ENCODE results near the gene PRDM11. TPM values are rescaled to one million over a fixed set of nuclear protein-coding genes. Genes with fewer than 3 reads are reported as not detected.

The PRDM11 gene
- total RNA-seq, 2 donors from 2014 or later, result 10.4 to 15.2 TPM

DNA sequence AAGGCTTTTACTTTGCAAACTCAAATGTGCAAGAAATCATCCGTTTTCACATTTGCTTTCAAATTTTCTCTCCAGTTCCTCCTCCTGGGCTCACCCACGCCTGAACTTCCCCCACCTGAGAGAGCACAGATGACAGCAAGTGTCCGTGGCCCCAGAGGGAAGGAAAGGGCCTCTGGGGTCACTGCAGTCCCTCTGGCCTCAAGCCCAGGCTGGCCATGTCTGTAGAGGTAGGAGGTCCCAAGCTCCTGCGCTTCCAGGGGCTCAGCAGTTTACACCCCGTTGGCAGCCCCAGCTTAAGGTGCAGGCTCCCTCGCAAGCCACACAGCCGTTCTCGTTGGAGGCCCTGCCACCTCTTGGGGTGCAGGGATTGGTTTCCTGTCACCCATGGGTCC, 40.5 kb upstream of the PRDM11 start:
- TF ChIP-seq, protein P1, sequence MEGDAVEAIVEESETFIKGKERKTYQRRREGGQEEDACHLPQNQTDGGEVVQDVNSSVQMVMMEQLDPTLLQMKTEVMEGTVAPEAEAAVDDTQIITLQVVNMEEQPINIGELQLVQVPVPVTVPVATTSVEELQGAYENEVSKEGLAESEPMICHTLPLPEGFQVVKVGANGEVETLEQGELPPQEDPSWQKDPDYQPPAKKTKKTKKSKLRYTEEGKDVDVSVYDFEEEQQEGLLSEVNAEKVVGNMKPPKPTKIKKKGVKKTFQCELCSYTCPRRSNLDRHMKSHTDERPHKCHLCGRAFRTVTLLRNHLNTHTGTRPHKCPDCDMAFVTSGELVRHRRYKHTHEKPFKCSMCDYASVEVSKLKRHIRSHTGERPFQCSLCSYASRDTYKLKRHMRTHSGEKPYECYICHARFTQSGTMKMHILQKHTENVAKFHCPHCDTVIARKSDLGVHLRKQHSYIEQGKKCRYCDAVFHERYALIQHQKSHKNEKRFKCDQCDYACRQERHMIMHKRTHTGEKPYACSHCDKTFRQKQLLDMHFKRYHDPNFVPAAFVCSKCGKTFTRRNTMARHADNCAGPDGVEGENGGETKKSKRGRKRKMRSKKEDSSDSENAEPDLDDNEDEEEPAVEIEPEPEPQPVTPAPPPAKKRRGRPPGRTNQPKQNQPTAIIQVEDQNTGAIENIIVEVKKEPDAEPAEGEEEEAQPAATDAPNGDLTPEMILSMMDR (conservative IDR thresholded peaks at IDR 0.05), result no peak
- H3K27me3 ChIP-seq (ENCODE audit: control insufficient read depth, insufficient read depth, low read length, poor library complexity, severe bottlenecking), result no peaks in the 10 kb centered on the region
- H3K9me3 Mint-ChIP-seq, result no peaks in the 10 kb centered on the region
- H3K9me3 ChIP-seq (ENCODE audit: control insufficient read depth, low read length), result no peaks in the 10 kb centered on the region
- no peak overlapping the region for H3K4me3 Mint-ChIP-seq
- H3K36me3 ChIP-seq (ENCODE audit: control insufficient read depth, insufficient read depth, low read length), result no peaks in the 10 kb centered on the region
- no peaks in the 10 kb centered on the region for H3K36me3 Mint-ChIP-seq (ENCODE audit: low read depth)
- no peak overlapping the region for H3K9ac ChIP-seq (ENCODE audit: extremely low read depth, low read length, poor library complexity, severe bottlenecking)
- no peak for DNase-seq
- H3K27me3 Mint-ChIP-seq (ENCODE audit: insufficient read depth), result peaks cover 12% of the 10 kb centered on the region
- H3K27ac ChIP-seq (ENCODE audit: low read depth, low read length), result no peak overlapping the region
- no peak overlapping the region for H3K4me3 ChIP-seq (ENCODE audit: low read length)
- H3K4me1 Mint-ChIP-seq, result no peaks in the 10 kb centered on the region
- H3K27ac Mint-ChIP-seq, result no peak overlapping the region
- 87 to 100% methylated on average over 1 to 8 of the region's 8 CpGs for WGBS, 2 experiments (ENCODE audit: insufficient coverage in 1 of 2, insufficient read length in 1 of 2)
- H3K4me1 ChIP-seq (ENCODE audit: control insufficient read depth, insufficient read depth, low read length), result no peaks in the 10 kb centered on the region

DNA sequence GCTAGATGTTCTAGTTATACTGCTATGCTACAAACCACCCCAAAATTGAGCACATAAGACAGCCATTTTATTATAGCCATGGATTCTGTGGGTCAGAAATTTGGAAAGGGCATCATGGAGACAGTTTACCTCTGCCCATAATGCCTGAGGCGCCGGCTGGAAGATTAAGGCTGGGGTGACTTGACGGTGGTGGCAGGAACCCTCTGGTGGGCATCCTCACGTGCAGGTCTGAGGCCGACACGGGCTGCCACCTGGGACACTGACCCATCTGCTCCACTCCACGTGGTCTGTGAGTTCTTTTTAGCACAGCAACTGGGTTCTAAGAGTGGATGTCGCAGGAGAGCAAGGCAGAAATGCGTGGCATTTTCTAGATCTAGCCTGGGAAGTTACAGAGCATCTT, 40.0 kb upstream of the PRDM11 start:
- H3K27ac ChIP-seq (ENCODE audit: low read depth, low read length), result no peak overlapping the region
- TF ChIP-seq, protein P1 (conservative IDR thresholded peaks at IDR 0.05), result no peak
- H3K36me3 ChIP-seq (ENCODE audit: control insufficient read depth, insufficient read depth, low read length), result no peaks in the 10 kb centered on the region
- no peaks in the 10 kb centered on the region for H3K27me3 ChIP-seq (ENCODE audit: control insufficient read depth, insufficient read depth, low read length, poor library complexity, severe bottlenecking)
- no peak overlapping the region for H3K9ac ChIP-seq (ENCODE audit: extremely low read depth, low read length, poor library complexity, severe bottlenecking)
- H3K9me3 Mint-ChIP-seq, result no peaks in the 10 kb centered on the region
- H3K4me1 Mint-ChIP-seq, result no peaks in the 10 kb centered on the region
- H3K4me3 ChIP-seq (ENCODE audit: low read length), result no peak overlapping the region
- no peak overlapping the region for H3K4me3 Mint-ChIP-seq
- H3K4me1 ChIP-seq (ENCODE audit: control insufficient read depth, insufficient read depth, low read length), result no peaks in the 10 kb centered on the region
- no peak overlapping the region for H3K27ac Mint-ChIP-seq
- 66 to 87% methylated on average over 7 to 9 of the region's 9 CpGs for WGBS, 2 experiments (ENCODE audit: insufficient coverage in 1 of 2, insufficient read length in 1 of 2)
- peaks cover 7% of the 10 kb centered on the region for H3K27me3 Mint-ChIP-seq (ENCODE audit: insufficient read depth)
- H3K9me3 ChIP-seq (ENCODE audit: control insufficient read depth, low read length), result no peaks in the 10 kb centered on the region
- no peaks in the 10 kb centered on the region for H3K36me3 Mint-ChIP-seq (ENCODE audit: low read depth)
- DNase-seq, result no peak

- Histone ChIP-seq H3K4me3 (ENCODE audit: low read length) (no peak overlapping the region), H3K9ac (ENCODE audit: extremely low read depth, low read length, poor library complexity, severe bottlenecking) (no peak overlapping the region), H3K9me3 (ENCODE audit: control insufficient read depth, low read length) (no peaks in the 10 kb centered on the region), H3K4me1 (ENCODE audit: control insufficient read depth, insufficient read depth, low read length) (no peaks in the 10 kb centered on the region), H3K27me3 (ENCODE audit: control insufficient read depth, insufficient read depth, low read length, poor library complexity, severe bottlenecking) (no peaks in the 10 kb centered on the region), H3K36me3 (ENCODE audit: control insufficient read depth, insufficient read depth, low read length) (no peaks in the 10 kb centered on the region), H3K27ac (ENCODE audit: low read depth, low read length) (no peak overlapping the region)
- Mint-ChIP-seq H3K4me1 (no peaks in the 10 kb centered on the region), H3K27ac (no peak overlapping the region), H3K27me3 (ENCODE audit: insufficient read depth) (peaks cover 7% of the 10 kb centered on the region), H3K36me3 (ENCODE audit: low read depth) (no peaks in the 10 kb centered on the region), H3K4me3 (no peak overlapping the region), H3K9me3 (no peaks in the 10 kb centered on the region)
- TF ChIP-seq, protein P1 (conservative IDR thresholded peaks at IDR 0.05), result no peak
- no peak for DNase-seq
- WGBS, 2 experiments (ENCODE audit: insufficient coverage in 1 of 2, insufficient read length in 1 of 2), result 74 to 85% methylated on average over 4 to 5 of the region's 5 CpGs
These were observed 39.4 kb upstream of the PRDM11 start for GRCh38 chr11:45107029-45107428.

Data from endodermal cell (in vitro differentiated cells).